Activated T-cell treated with anti-CD3 and anti-CD28 coated beads, Interleukin-2, amount 50 U/mL, for 72 hours (primary cell): ENCODE results near the gene INPP4A. TPM values are rescaled to one million over a fixed set of nuclear protein-coding genes. Genes with fewer than 3 reads are reported as not detected.

Experiments
- ATAC-seq, 2 donors: fragments of 150-1000 bp; cut with Tn5 transposase; replicated peaks in 1 of 2; 2 replicates each; pipeline ENCODE4 v1.10.0; 2021; ENCODE audit warnings: moderate library complexity in 2 of 2, mild to moderate bottlenecking in 1 of 2
- DNase-seq, 2 donors: peaks; one replicate each; pipeline ENCODE4 v3.0.0; 2021 to 2022; ENCODE audit warnings: mixed read lengths in 1 of 2
- H3K27ac Mint-ChIP-seq: one replicate; pipeline ENCODE4 v1.8.0; 2022; ENCODE audit warnings: mild to moderate bottlenecking, moderate library complexity, mixed read lengths
- H3K27me3 Mint-ChIP-seq: one replicate; pipeline ENCODE4 v1.8.0; 2022; ENCODE audit warnings: low read depth, mixed read lengths
- H3K36me3 Mint-ChIP-seq, 2 donors: one replicate each; pipeline ENCODE4 v1.8.0; 2022; ENCODE audit warnings: mixed read lengths in 2 of 2, mild to moderate bottlenecking in 1 of 2; ENCODE audit not compliant: insufficient read depth in 2 of 2
- H3K4me1 Mint-ChIP-seq: one replicate; pipeline ENCODE4 v1.8.0; 2022; ENCODE audit warnings: low read depth, mixed read lengths
- H3K4me3 Mint-ChIP-seq, 2 donors: one replicate each; pipeline ENCODE4 v1.8.0; 2022; ENCODE audit warnings: mild to moderate bottlenecking in 2 of 2, mixed read lengths in 2 of 2, moderate library complexity in 2 of 2
- H3K9me3 Mint-ChIP-seq, 2 donors: one replicate each; pipeline ENCODE4 v1.8.0; 2022; ENCODE audit warnings: mixed read lengths in 2 of 2
- total RNA-seq, 2 donors: library from RNA; stranded (reverse); gene quantifications; one replicate each; pipeline ENCODE4 v1.2.3, GENCODE V29; 2022

The INPP4A gene
- total RNA-seq, 2 donors from 2014 or later = 51.6 to 55.1 TPM

DNA sequence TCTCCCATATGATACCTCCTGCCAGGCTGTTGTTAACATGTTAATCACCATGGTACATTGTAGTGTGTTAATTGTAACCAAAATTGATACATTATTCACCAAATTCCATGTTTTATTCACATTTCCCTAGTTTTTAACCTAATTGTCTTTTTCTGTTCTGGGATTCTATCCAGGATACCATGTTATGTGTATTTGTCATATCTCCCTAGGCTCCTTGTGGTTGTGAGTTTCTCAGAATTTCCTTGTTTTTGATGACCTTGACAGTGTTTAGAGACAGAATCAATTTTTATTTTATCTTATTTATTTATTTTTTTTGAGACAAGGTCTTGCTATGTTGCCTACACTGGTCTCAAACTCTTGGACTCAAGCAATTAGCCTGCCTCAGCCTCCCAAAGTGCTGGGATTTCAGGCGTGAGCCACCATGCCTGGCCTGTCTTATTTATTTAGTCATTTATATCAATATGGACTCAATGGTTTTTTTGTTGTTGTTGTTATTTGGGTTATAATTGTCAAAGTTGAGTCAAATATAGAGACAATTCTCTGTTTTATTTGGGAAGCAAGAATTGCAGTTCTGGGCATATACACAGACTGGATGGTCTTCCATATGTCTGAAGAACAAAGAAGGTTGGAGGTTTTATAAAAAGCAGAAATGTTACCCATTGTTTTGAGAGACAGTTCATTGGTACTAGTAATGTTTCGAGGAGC, 42.6 kb downstream of the INPP4A start:
- no peak overlapping the region for H3K27ac Mint-ChIP-seq

DNA sequence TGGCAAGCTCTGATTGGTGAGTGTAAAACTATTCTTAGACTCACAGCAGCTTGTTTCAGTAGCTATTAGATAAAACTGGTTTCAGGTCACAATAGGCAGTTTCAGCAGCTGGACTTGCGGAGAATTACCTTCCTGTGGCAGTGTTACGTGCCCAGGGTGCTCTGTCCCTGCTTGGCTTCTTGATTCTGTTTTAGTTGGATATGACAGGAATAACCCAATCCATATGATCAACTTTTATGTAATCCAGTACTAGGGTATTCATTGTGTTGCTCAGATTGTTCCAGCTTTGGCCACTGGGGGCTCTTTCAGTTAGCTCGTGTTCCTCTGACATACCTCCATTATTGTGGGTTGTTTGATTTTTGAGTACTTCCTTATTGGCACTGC, 43.1 kb downstream of the INPP4A start:
- DNase-seq (peak in 1 of 2 donors; percentile 47), ATAC-seq (peak; percentile 24 to 47)
- Mint-ChIP-seq H3K4me1 (peaks cover 93% of the 10 kb centered on the region), H3K27me3 (no peaks in the 10 kb centered on the region), H3K27ac (peak overlapping the region; percentile 30), H3K36me3 (peaks cover 0 to 4% of the 10 kb centered on the region in 2 donors), H3K9me3 (no peaks in the 10 kb centered on the region), H3K4me3 (peak overlapping the region in 1 of 2 donors; percentile 7)

More for the DNA sequence above, 42.6 kb downstream of the INPP4A start:
- no peak overlapping the region for H3K4me3 Mint-ChIP-seq
- H3K4me1 Mint-ChIP-seq = peaks cover 93% of the 10 kb centered on the region
- peaks cover 0 to 1% of the 10 kb centered on the region in 2 donors for H3K36me3 Mint-ChIP-seq
- H3K27me3 Mint-ChIP-seq = no peaks in the 10 kb centered on the region
- ATAC-seq (no peak), DNase-seq (no peak)
- no peaks in the 10 kb centered on the region for H3K9me3 Mint-ChIP-seq

- Mint-ChIP-seq H3K4me3 (peak overlapping the region in 1 of 2 donors; percentile 7), H3K27me3 (no peaks in the 10 kb centered on the region), H3K9me3 (no peaks in the 10 kb centered on the region), H3K36me3 (peaks cover 0 to 4% of the 10 kb centered on the region in 2 donors), H3K27ac (peak overlapping the region; percentile 30), H3K4me1 (peaks cover 88% of the 10 kb centered on the region)
- ATAC-seq = no peak
- DNase-seq = no peak
Measured at GRCh38 chr2:98488252-98488651, 43.6 kb downstream of the INPP4A start.

- H3K9me3 Mint-ChIP-seq = peaks cover 0 to 3% of the 10 kb centered on the region in 2 donors
- DNase-seq = no peak
- H3K27me3 Mint-ChIP-seq = no peaks in the 10 kb centered on the region
- H3K4me3 Mint-ChIP-seq = no peak overlapping the region
- no peak overlapping the region for H3K27ac Mint-ChIP-seq
- ATAC-seq = no peak
- peaks cover 76% of the 10 kb centered on the region for H3K4me1 Mint-ChIP-seq
- H3K36me3 Mint-ChIP-seq = peaks cover 0 to 11% of the 10 kb centered on the region in 2 donors
Measured at GRCh38 chr2:98489486-98489885, 44.8 kb downstream of the INPP4A start.

DNA sequence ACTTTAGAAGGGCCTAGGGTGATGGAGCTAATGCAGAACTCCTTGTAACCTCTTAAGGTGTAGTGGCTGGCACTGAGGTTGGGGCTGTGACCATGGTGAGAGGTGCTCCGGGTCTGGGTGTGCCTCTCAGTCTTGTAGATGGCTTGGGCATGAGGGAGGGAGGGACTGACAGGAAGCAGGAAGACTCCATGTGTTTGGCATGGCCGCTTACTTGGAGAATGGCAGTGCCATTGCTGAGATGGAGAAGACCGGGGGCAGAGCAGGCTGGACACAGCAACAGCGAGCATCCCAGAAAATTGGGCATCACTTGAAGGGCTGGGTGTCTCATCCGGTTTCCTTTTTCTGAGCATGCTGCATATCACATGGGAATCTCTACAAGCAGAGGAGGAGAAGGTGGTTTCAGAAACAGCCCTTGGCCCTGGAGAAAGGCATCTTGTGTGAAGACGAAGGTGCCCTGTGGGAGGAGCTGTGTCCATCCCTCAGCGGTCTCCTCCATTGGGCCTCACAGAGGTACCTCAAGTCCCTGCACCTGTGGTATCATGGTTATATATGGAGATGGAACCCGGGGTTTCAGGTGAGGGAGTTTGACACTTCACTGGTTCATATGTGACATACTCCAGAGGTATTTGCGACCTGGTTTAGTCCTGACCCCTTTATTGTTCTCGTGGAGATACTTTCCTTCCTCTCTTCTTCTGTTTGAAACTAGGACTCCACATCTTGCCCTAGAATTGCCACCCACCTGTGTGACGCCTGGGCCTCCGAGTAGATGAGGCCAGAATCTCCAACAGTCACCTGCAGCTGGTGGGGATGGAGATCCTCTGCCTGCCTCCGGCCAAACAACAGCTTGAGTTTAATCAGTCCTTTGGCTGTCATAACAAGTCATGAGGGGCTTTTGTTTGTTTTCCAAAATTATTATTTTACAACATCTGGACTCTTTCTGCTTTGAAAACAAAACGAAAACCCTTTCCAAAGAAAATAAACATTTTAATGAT, 45.6 kb downstream of the INPP4A start:
- no peaks in the 10 kb centered on the region for H3K27me3 Mint-ChIP-seq
- peaks cover 0 to 15% of the 10 kb centered on the region in 2 donors for H3K36me3 Mint-ChIP-seq

DNA sequence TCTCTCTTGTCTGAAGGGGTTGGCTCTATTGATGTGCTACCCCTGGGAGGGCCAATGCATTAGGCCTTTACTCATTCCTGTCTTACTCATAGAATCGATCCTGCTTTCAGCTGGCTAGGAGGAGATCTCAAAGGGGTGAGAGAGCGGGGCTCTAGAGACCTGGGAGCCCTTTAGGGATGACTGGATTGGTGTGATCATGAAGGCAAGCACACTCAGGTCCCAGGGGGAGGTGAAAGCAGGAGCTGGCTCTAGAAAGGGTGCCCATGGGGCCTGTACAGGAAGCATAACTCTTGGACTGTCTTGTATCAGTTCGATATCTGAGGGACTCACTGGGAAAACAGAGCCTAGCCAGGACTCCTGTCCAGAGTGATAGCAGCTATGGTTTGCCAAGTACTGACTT, 47.8 kb downstream of the INPP4A start:
- H3K36me3 Mint-ChIP-seq = peaks cover 9 to 30% of the 10 kb centered on the region in 2 donors
- DNase-seq (no peak), ATAC-seq (peak in 1 of 2 donors; percentile 17)
- H3K27ac Mint-ChIP-seq = no peak overlapping the region
- H3K27me3 Mint-ChIP-seq = no peaks in the 10 kb centered on the region
- H3K4me1 Mint-ChIP-seq = peaks cover 47% of the 10 kb centered on the region
- no peak overlapping the region for H3K4me3 Mint-ChIP-seq
- H3K9me3 Mint-ChIP-seq = peaks cover 9 to 11% of the 10 kb centered on the region in 2 donors

More for the DNA sequence above, 45.6 kb downstream of the INPP4A start:
- peaks cover 68% of the 10 kb centered on the region for H3K4me1 Mint-ChIP-seq
- DNase-seq (no peak), ATAC-seq (no peak)
- no peak overlapping the region for H3K4me3 Mint-ChIP-seq
- H3K27ac Mint-ChIP-seq = no peak overlapping the region
- H3K9me3 Mint-ChIP-seq = peaks cover 0 to 3% of the 10 kb centered on the region in 2 donors

DNA sequence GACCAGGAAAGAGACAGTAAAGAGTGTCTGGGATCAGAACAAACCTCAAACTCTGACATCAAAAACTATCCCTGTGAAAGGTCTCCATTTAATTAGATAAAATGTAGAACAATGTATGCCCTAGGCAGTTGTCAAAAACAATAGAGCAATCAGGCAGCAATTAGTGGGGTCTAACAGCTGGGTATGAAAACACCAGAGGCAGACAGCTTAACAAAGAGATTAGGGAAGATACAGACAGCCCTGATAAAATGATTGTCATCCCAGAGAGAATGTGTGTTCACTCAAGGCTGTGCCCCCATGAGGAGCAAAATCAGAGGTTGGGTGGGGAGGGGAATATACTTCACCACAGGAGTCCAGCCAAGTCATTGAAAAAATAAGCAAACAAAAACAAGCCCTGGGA, 50.0 kb downstream of the INPP4A start:
- H3K9me3 Mint-ChIP-seq = peaks cover 11% of the 10 kb centered on the region in 2 donors
- no peaks in the 10 kb centered on the region for H3K27me3 Mint-ChIP-seq
- H3K36me3 Mint-ChIP-seq = peaks cover 12 to 44% of the 10 kb centered on the region in 2 donors
- ATAC-seq = no peak
- peaks cover 27% of the 10 kb centered on the region for H3K4me1 Mint-ChIP-seq
- H3K27ac Mint-ChIP-seq = peak overlapping the region; percentile 70
- DNase-seq = no peak
- H3K4me3 Mint-ChIP-seq = no peak overlapping the region

DNA sequence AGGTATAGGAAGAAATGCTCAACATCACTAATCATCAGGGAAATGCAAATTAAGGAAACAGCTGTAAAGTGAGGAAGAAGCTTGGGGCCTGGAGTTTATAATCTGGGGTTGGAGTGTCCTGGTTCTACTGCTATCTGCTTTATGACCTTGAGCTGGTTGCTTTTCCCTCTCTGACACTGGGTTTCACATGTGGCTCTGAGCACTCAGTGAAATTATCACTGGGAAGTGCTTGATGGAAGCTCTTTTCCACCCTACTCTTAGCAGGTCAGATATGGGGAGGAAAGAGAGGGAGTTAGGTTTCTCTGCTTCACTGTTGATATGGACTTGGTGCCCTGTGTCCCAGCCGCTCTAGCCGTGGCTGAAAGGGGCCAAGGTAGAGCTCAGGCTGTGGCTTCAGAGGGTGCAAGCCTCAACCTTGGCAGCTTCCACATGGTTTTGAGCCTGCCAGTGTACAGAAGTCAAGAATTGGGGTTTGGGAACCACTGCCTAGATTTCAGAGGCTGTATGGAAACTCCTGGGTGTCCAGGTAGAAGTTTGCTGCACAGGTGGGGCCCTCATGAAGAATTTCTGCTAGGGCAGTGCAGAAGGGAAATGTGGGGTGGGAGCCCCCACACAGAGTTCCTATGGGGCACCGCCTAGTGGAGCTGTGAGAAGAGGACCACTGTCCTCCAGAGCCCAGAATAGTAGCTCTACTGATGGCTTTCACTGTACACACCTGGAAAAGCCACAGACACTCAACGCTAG, 52.3 kb downstream of the INPP4A start:
- Mint-ChIP-seq H3K9me3 (peaks cover 11% of the 10 kb centered on the region in 2 donors), H3K4me3 (no peak overlapping the region), H3K27ac (no peak overlapping the region)

DNA sequence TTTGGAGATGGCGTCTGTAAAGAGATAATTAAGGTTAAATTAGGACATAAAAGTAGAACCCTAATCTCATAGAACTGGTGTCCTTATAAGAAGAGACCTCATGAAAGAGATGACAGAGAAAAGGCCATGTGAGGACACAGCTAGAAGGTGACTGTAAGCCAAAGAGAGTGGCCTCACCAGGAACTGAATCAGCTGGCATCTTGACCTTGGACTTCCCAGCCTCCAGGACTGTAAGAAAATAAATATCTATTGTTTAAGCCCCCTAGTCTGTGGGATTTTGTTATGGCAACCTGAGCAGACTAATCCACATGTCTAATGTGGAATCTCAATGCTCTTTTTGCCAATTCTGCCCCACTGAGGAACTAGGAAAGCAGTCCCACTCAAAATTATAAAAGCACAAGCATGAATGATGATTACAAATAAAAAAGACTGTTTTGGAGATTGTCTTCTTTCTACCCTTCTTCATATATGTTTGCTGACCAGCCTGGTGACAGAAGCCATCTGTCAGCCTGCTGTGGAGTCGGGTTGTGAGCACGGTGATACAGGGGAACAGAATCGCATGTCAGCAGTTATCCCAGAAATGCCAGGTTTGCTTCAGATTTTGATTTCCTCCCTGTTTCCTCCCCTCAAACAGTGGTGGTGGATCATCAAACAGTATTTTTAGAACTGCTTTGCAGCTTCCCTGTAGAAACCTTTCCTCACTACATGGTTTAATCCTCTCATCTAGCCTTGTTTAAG, 54.2 kb downstream of the INPP4A start:
- Mint-ChIP-seq H3K9me3 (peaks cover 11% of the 10 kb centered on the region in 2 donors), H3K27ac (no peak overlapping the region), H3K36me3 (peaks cover 12 to 39% of the 10 kb centered on the region in 2 donors), H3K27me3 (no peaks in the 10 kb centered on the region), H3K4me3 (no peak overlapping the region), H3K4me1 (peaks cover 25% of the 10 kb centered on the region)
- DNase-seq = no peak
- no peak for ATAC-seq

More for the DNA sequence above, 52.3 kb downstream of the INPP4A start:
- Mint-ChIP-seq H3K4me1 (peaks cover 13% of the 10 kb centered on the region), H3K27me3 (no peaks in the 10 kb centered on the region), H3K36me3 (peaks cover 12 to 44% of the 10 kb centered on the region in 2 donors)
- no peak for ATAC-seq
- no peak for DNase-seq

GRCh38 chr2:98500561-98500960, 55.9 kb downstream of the INPP4A start:
- Mint-ChIP-seq H3K27me3 (no peaks in the 10 kb centered on the region), H3K4me3 (no peak overlapping the region), H3K36me3 (peaks cover 10 to 27% of the 10 kb centered on the region in 2 donors), H3K27ac (no peak overlapping the region), H3K4me1 (peaks cover 42% of the 10 kb centered on the region), H3K9me3 (peaks cover 5 to 8% of the 10 kb centered on the region in 2 donors)
- DNase-seq = no peak
- ATAC-seq = no peak

GRCh38 chr2:98501223-98501622, 56.6 kb downstream of the INPP4A start:
- DNase-seq (no peak), ATAC-seq (no peak)
- Mint-ChIP-seq H3K27ac (no peak overlapping the region), H3K4me3 (no peak overlapping the region), H3K9me3 (peaks cover 4 to 8% of the 10 kb centered on the region in 2 donors), H3K27me3 (no peaks in the 10 kb centered on the region), H3K4me1 (peaks cover 48% of the 10 kb centered on the region), H3K36me3 (peaks cover 10 to 25% of the 10 kb centered on the region in 2 donors)

- peak overlapping the region; percentile 21 for H3K27ac Mint-ChIP-seq
- no peak overlapping the region for H3K4me3 Mint-ChIP-seq
- H3K9me3 Mint-ChIP-seq = peaks cover 0 to 3% of the 10 kb centered on the region in 2 donors
- ATAC-seq = no peak
- DNase-seq = no peak
- H3K36me3 Mint-ChIP-seq = peaks cover 3 to 19% of the 10 kb centered on the region in 2 donors
- peaks cover 55% of the 10 kb centered on the region for H3K4me1 Mint-ChIP-seq
- no peaks in the 10 kb centered on the region for H3K27me3 Mint-ChIP-seq
Measured at GRCh38 chr2:98501876-98502275, 57.2 kb downstream of the INPP4A start.
